H9 (cell line): ENCODE measurements around the gene GNMT. TPM values are rescaled to one million over a fixed set of nuclear protein-coding genes. Genes with fewer than 3 reads are reported as not detected.
A peak's percentile ranks its signal among the peaks of the same experiment; 100 is the strongest.

Experiments
- DNase-seq: peaks from one replicate; pipeline ENCODE4 v3.0.0-alpha.2; 2017
- H2AFZ ChIP-seq: one replicate; pipeline ENCODE4 v1.6.1; 2013; ENCODE audit warnings: mild to moderate bottlenecking, low read length, control low read depth, moderate library complexity
- H2AK5ac ChIP-seq: 2 replicates; pipeline ENCODE4 v1.6.1; 2013; ENCODE audit warnings: low read length, control low read depth, mixed read lengths; ENCODE audit not compliant: insufficient read length
- H2BK120ac ChIP-seq: one replicate; pipeline ENCODE4 v1.6.1; 2013; ENCODE audit warnings: low read depth, mild to moderate bottlenecking, low read length, control low read depth, inconsistent platforms; ENCODE audit not compliant: poor library complexity, severe bottlenecking
- H2BK12ac ChIP-seq: 2 replicates; pipeline ENCODE4 v1.6.1; 2013; ENCODE audit warnings: low read length, control low read depth, mixed read lengths, low read depth; ENCODE audit not compliant: insufficient read length
- H2BK15ac ChIP-seq: 2 replicates; pipeline ENCODE4 v1.6.1; 2013; ENCODE audit warnings: low read depth, low read length, control low read depth
- H2BK20ac ChIP-seq: one replicate; pipeline ENCODE4 v1.6.1; 2013; ENCODE audit warnings: low read depth, mild to moderate bottlenecking, low read length, control low read depth, inconsistent platforms; ENCODE audit not compliant: poor library complexity, severe bottlenecking
- H2BK5ac ChIP-seq: 2 replicates; pipeline ENCODE4 v1.6.1; 2013; ENCODE audit warnings: low read length, control low read depth, mixed read lengths; ENCODE audit not compliant: insufficient read length
- H3K14ac ChIP-seq: 2 replicates; pipeline ENCODE4 v1.6.1; 2013; ENCODE audit warnings: low read length, control low read depth; ENCODE audit not compliant: insufficient read depth
- H3K18ac ChIP-seq: 2 replicates; pipeline ENCODE4 v1.6.1; 2013; ENCODE audit warnings: low read depth, mild to moderate bottlenecking, mixed read lengths, low read length, control low read depth; ENCODE audit not compliant: insufficient read length
- H3K23ac ChIP-seq: 2 replicates; pipeline ENCODE4 v1.6.1; 2013; ENCODE audit warnings: low read length, control low read depth, mixed read lengths, low read depth; ENCODE audit not compliant: insufficient read length
- H3K23me2 ChIP-seq: 2 replicates; pipeline ENCODE4 v1.6.1; 2013; ENCODE audit warnings: low read depth, mild to moderate bottlenecking, mixed read lengths, low read length, control low read depth; ENCODE audit not compliant: insufficient read length, poor library complexity, severe bottlenecking
- H3K27ac ChIP-seq: 2 replicates; pipeline ENCODE4 v1.5.1; 2013; ENCODE audit warnings: low read length, control low read depth, mixed read lengths, low read depth; ENCODE audit not compliant: insufficient read length
- H3K27me3 ChIP-seq: 2 replicates; pipeline ENCODE4 v1.6.1; 2013; ENCODE audit warnings: low read length, control low read depth, inconsistent platforms; ENCODE audit not compliant: insufficient read depth
- H3K4ac ChIP-seq: 2 replicates; pipeline ENCODE4 v1.6.1; 2013; ENCODE audit warnings: low read depth, mild to moderate bottlenecking, control low read depth, inconsistent platforms, low read length, moderate library complexity
- H3K4me1 ChIP-seq: 2 replicates; pipeline ENCODE4 v1.6.1; 2013; ENCODE audit warnings: low read length, control low read depth, inconsistent platforms; ENCODE audit not compliant: insufficient read depth
- H3K4me2 ChIP-seq: 2 replicates; pipeline ENCODE4 v1.6.1; 2013; ENCODE audit warnings: low read length, control low read depth, mixed read lengths; ENCODE audit not compliant: insufficient read length, insufficient read depth
- H3K56ac ChIP-seq: 2 replicates; pipeline ENCODE4 v1.6.1; 2013; ENCODE audit warnings: low read depth, mild to moderate bottlenecking, mixed read lengths, low read length, control low read depth; ENCODE audit not compliant: insufficient read length
- H3K79me1 ChIP-seq: 2 replicates; pipeline ENCODE4 v1.6.1; 2013; ENCODE audit warnings: low read depth, mild to moderate bottlenecking, moderate library complexity, low read length, control low read depth, inconsistent platforms; ENCODE audit not compliant: insufficient read depth, poor library complexity, severe bottlenecking
- H3K79me2 ChIP-seq: 2 replicates; pipeline ENCODE4 v1.6.1; 2013; ENCODE audit warnings: low read length, control low read depth, inconsistent platforms; ENCODE audit not compliant: insufficient read depth
- H3K9ac ChIP-seq: 2 replicates; pipeline ENCODE4 v1.6.1; 2013; ENCODE audit warnings: low read length, control low read depth, mixed read lengths; ENCODE audit not compliant: insufficient read length; ENCODE audit errors: extremely low read depth
- H3K9me3 ChIP-seq: one replicate; pipeline ENCODE4 v1.6.1; 2013; ENCODE audit warnings: low read depth, low read length, inconsistent platforms; ENCODE audit not compliant: control insufficient read depth
- H3T11ph ChIP-seq: one replicate; pipeline ENCODE4 v1.6.1; 2013; ENCODE audit warnings: mild to moderate bottlenecking, low read length, control low read depth, inconsistent platforms
- H4K20me1 ChIP-seq: one replicate; pipeline ENCODE4 v1.6.1; 2013; ENCODE audit not compliant: control insufficient read depth, insufficient read length, insufficient read depth
- H4K5ac ChIP-seq: 2 replicates; pipeline ENCODE4 v1.6.1; 2013; ENCODE audit warnings: low read depth, mild to moderate bottlenecking, mixed read lengths, low read length, control low read depth; ENCODE audit not compliant: insufficient read length
- H4K8ac ChIP-seq: replicated peaks from 2 replicates; pipeline ENCODE4 v1.6.1; 2013; ENCODE audit warnings: low read length, control low read depth, mixed read lengths, low read depth; ENCODE audit not compliant: insufficient read length
- H4K91ac ChIP-seq: 2 replicates; pipeline ENCODE4 v1.6.1; 2013; ENCODE audit warnings: low read depth, mild to moderate bottlenecking, moderate library complexity, mixed read lengths, low read length, control low read depth; ENCODE audit not compliant: insufficient read length
- H3K27ac Mint-ChIP-seq, 3 experiments: 2 replicates in 2 of 3; 3 replicates in 1 of 3; pipeline ENCODE4 v1.8.0; 2020 to 2021; ENCODE audit warnings: mixed read lengths in 3 of 3, mild to moderate bottlenecking in 1 of 3, moderate library complexity in 1 of 3
- H3K27me3 Mint-ChIP-seq: 2 replicates; pipeline ENCODE4 v1.8.0; 2021; ENCODE audit warnings: low read depth, mild to moderate bottlenecking, moderate library complexity, mixed read lengths
- H3K36me3 Mint-ChIP-seq, 3 experiments: 2 replicates in 2 of 3; 3 replicates in 1 of 3; pipeline ENCODE4 v1.8.0; 2020 to 2021; ENCODE audit warnings: low read depth in 3 of 3, mixed read lengths in 3 of 3; ENCODE audit not compliant: insufficient read depth in 1 of 3
- H3K4me1 Mint-ChIP-seq, 2 experiments: 2 replicates each; pipeline ENCODE4 v1.8.0; 2020; ENCODE audit warnings: mixed read lengths in 2 of 2
- H3K4me3 Mint-ChIP-seq, 2 experiments: 2 replicates in 1 of 2; 3 replicates in 1 of 2; pipeline ENCODE4 v1.8.0; 2020 to 2021; ENCODE audit warnings: mild to moderate bottlenecking in 2 of 2, mixed read lengths in 2 of 2, moderate library complexity in 1 of 2
- H3K9me3 Mint-ChIP-seq, 2 experiments: 2 replicates in 1 of 2; 3 replicates in 1 of 2; pipeline ENCODE4 v1.8.0; 2020; ENCODE audit warnings: mild to moderate bottlenecking in 2 of 2, mixed read lengths in 2 of 2, moderate library complexity in 1 of 2
- CTCF ChIP-seq: fragments of 200-600 bp; sonication (generic); conservative IDR thresholded peaks from 3 replicates; pipeline ENCODE4 v1.8.0; 2021; ENCODE audit warnings: antibody characterized with exemption, mild to moderate bottlenecking
- WGBS: extraction: QIAGEN DNeasy Blood & Tissue Kit; methylation state at CpG from one replicate; pipeline ENCODE4 v1.1.7; 2013; ENCODE audit warnings: missing lambda C conversion rate, low lambda C conversion rate, mixed read lengths; ENCODE audit not compliant: insufficient read length; ENCODE audit errors: extremely low coverage; 5-methylcytosine and 5-hydroxymethylcytosine counted together
- total RNA-seq: library from RNA; stranded (reverse); gene quantifications from 2 replicates; pipeline ENCODE4 v1.2.1, GENCODE V29; 2021

GNMT gene
- total RNA-seq, 1 experiment from 2014 or later: 1.1 TPM

GRCh38 chr6:43012364-43012763 lies 51.8 kb downstream of the GNMT start:
- no peak overlapping the region for H3K9ac ChIP-seq
- H2AK5ac ChIP-seq: no peak overlapping the region
- no peak for TF ChIP-seq CTCF
- no peaks in the 10 kb centered on the region for H3K9me3 ChIP-seq
- H4K91ac ChIP-seq: no peak overlapping the region
- no peak overlapping the region for H4K5ac ChIP-seq
- H3K4me1 Mint-ChIP-seq: peaks cover 22 to 33% of the 10 kb centered on the region in 2 experiments
- H4K8ac ChIP-seq: no peak overlapping the region
- no peak overlapping the region for H3K18ac ChIP-seq
- H3K14ac ChIP-seq: no peak overlapping the region
- peaks cover 2% of the 10 kb centered on the region; the same call in 1 of the 2 replicates for H3K4me1 ChIP-seq
- no peaks in the 10 kb centered on the region for H3K27me3 Mint-ChIP-seq
- H2BK120ac ChIP-seq: no peak overlapping the region
- H2BK20ac ChIP-seq: no peak overlapping the region
- peak overlapping the region; percentile 92 to 97 for H3K4me3 Mint-ChIP-seq
- H3K27ac Mint-ChIP-seq: peak overlapping the region in 1 of 3 experiments; percentile 4; a peak in 1 of 7 replicates
- no peak overlapping the region for H2AFZ ChIP-seq
- no CpG with 5 or more reads among the region's 6 CpGs for WGBS
- H3K79me1 ChIP-seq: no peaks in the 10 kb centered on the region
- peak overlapping the region; percentile 73 for H3K4me2 ChIP-seq
- H3K79me2 ChIP-seq: peaks cover 11% of the 10 kb centered on the region; the same call in 1 of the 2 replicates
- no peaks in the 10 kb centered on the region for H4K20me1 ChIP-seq
- DNase-seq: no peak
- H3K4ac ChIP-seq: no peak overlapping the region
- no peaks in the 10 kb centered on the region for H3K27me3 ChIP-seq
- no peak overlapping the region for H2BK5ac ChIP-seq
- H2BK15ac ChIP-seq: no peak overlapping the region
- no peak overlapping the region for H3K56ac ChIP-seq
- no peak overlapping the region for H3T11ph ChIP-seq
- H3K23me2 ChIP-seq: peaks cover 6% of the 10 kb centered on the region
- peaks cover 26 to 69% (median 68%) of the 10 kb centered on the region in 3 experiments; a peak in 6 of 7 replicates for H3K36me3 Mint-ChIP-seq
- H3K9me3 Mint-ChIP-seq: no peaks in the 10 kb centered on the region; a peak in 1 of 5 replicates
- no peak overlapping the region for H3K23ac ChIP-seq
- H3K27ac ChIP-seq: no peak overlapping the region
- H2BK12ac ChIP-seq: no peak overlapping the region
